CD4-positive, alpha-beta T cell treated with Interleukin-4 for 1 hour (primary cell): ENCODE results near the gene SIRT2.

Source experiments
- DNase-seq, 2 donors: peaks; one replicate each; pipeline ENCODE4 v3.0.0-alpha.2; 2020 to 2022

SIRT2 gene

DNA sequence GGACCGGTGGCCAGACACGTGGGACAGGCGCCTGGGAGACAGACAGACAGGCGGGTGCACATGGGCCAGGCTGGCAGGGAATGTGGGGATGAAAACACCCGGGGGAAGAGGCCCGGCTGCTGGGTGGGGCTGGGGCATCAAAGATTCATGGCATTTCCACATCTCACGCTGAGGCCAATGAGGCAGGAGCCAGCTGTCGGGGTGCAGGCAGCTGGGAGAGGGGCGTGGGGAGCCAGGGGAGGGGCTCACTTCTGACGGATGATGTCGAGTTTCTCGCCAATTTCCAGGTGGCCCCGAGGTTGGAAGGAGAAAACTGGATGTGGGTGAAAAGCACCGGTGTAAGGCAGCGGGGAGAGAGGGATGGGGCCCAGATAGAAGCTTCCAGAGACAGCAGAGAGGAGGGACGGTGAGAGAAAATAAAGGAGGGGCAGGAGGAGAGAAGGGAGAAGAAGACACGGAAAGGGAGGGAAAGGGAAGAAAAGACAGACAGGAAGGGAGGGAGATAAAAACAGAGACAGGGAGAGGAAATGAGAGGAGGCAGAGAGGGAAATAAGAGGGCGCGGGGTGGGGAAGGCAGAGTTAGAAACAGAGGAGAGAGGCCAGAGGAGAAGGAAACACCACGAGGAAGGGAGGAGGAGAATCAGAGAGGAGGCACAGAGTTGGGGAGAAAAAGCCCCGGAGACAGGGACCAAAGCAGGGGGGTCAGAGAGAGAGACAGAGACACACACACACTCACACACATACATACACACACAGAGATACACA, 20.6 kb upstream of the SIRT2 start:
- DNase-seq: no peak

DNA sequence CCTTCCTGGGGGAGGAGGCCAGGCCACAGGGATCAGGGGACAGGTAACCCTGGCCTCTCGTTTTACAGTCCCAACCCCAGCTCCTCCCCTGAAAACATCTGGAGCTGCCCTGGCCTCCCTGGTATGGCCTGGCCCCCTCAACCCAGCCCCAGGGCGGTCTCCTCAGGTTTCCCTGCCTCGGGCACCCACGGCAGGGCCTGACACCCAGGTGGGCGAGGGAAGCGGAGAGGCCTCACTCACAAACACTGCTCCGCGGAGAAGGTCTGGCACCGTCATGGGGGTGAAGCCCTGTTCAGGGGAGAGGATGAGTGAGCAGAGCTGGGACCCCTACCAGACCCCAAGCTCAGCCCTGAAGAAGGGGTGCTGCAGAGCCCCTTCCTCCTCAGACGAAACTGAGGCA, 19.1 kb upstream of the SIRT2 start:
- DNase-seq: no peak

DNA sequence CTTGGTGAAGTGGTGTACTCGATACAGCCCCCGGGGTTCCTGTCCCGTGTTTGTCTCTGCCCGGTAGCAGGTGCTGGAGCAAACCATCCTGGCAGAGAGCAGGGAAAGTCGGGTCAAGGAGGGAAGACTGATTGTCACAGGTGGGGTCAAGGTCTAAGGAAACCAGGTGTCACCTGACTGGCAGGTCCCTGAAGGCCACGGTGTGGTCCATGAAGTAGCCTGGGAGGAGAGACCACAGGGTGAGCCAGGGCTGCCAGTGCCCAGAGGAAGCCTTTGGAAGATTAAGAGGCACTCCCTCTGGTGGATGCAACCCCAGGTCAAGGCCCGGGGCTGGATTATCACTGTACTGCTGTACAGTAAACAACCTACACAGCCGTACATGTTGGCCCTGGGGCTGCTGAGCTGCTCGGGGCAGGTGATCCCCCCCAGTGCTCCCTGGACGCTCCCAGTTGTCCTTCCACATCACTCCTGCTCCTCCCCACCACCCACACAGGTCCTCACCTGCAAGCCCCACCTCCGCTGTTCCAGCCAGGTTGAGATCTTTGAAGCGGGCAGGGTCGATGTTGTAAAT, 18.6 kb upstream of the SIRT2 start:
- no peak for DNase-seq

DNA sequence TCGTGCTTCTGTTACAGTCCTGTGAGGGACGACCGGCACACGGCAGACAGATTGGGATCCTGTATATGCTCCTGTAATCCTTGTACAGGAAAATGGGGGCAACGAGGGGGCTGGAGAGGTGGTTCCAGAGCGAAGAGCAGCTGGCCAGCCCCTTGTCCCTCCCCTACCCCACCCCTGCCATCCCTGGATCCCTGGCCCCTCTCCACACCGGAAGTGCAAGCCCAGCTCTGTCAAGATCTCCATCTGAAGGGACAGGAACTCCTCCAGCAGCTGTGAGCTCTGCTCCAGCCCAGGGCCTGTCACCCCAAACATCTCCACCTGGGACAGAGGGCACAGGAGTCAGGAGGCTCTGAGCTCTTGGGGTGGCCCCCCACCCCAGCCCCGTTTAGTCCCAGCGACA, 18.1 kb upstream of the SIRT2 start:
- DNase-seq: no peak

DNA sequence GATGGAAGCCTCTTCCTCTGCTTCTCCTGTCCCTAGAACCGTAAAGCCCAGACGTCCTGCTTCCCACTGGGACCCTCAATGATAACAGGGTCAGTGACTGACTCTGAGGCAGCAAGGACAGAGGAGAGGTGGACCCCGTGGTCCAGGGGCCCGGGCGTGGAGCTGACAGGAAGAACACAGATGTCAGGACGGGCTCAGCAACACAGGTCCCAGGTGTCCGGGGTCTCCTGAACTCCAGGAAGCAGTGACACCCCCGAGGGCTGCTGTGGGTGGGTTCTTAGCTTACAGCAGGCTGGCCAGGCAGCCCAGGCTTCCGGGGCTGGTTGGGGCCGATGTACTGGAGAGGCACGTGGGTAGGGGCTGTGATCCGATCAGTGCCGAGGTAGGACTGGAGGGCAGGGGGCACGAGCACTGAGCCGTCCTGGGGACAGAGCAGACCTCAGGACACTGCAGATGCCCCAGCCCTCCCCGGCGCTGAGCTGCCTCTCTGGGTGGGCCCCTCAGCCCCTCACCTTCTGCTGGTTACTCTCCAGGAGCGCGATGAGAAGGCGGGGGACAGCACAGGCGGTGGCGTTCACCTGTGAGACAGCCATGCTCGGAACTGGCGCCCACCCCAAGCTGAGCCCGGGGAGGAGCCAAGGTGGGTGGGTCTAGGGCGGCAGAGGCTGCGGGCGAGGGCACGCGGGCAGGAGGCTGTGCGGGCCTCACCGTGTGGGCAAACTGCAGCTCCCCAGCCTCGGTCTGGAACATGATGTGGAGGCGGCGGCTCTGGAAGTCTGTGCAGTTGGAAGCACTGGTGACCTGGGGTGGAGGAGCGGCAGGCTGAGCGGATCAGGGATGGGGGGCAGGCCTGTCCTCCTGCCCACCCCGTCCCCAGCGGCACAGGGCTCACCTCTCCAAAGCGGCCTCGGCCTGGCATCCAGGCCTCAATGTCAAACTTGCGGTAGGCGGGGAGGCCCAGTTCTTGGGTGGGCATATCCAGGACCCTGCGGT, 16.2 kb upstream of the SIRT2 start:
- no peak for DNase-seq

DNA sequence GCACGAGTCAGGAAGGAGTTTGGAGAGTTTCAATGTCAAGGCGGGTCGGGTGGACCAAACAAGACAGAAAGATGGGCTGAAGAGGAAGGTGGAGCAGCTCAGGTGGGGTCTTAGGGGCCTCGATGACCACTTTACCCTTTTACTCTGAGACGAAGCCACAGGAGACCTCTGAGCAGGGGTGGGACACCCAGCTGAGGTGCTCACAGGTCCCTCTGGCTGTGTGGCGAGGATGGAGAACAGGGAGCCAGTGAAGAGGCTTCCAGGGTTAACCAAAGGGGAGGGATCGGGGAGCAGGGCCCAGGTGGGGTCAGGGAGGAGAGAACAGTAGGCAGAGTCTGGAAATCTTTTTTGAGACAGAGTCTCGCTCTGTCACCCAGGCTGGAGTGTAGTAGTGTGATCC, 14.5 kb upstream of the SIRT2 start:
- DNase-seq: no peak

DNA sequence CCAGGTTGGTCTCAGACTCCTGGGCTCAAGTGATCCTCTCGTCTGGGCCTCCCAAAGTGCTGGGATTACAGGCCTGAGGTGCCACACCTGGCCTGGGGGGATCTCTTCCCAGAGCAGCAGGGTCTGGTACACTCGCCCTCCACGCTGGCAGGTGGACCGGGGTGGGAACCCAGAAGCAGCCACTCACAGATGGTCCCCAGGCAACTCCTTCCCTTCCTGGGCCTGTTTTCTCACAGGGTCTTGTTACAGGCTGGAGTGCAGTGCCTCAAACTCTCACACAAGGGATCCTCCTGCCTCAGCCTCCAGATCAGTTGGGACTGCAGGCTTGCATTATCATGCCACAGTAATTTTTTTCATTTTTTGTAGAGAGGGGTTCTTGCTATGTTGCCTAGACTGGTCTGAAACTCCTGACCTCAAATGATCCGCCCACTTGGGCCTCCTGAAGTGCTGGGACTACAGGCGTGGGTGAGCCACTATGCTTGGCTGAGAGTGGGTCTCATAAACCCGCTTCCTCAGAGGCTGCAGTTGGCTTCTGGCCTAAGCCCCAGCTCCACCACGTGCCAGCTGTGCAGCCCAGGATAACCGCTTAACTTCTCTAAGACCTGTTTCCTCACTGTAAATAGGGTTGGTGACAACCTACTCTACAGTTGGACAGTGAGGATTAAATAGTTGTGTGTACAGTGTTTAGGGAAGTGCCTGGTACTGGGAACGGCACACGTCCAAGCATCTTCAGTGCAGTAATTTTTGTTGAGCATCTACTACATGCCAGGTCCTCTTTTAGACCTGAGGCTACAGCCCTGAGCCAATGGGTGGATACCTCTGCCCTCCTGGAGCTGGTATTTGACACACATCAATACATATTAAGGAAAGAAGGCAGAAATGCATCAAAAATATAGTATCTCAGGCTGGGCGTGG, 13.4 kb upstream of the SIRT2 start:
- no peak for DNase-seq

DNA sequence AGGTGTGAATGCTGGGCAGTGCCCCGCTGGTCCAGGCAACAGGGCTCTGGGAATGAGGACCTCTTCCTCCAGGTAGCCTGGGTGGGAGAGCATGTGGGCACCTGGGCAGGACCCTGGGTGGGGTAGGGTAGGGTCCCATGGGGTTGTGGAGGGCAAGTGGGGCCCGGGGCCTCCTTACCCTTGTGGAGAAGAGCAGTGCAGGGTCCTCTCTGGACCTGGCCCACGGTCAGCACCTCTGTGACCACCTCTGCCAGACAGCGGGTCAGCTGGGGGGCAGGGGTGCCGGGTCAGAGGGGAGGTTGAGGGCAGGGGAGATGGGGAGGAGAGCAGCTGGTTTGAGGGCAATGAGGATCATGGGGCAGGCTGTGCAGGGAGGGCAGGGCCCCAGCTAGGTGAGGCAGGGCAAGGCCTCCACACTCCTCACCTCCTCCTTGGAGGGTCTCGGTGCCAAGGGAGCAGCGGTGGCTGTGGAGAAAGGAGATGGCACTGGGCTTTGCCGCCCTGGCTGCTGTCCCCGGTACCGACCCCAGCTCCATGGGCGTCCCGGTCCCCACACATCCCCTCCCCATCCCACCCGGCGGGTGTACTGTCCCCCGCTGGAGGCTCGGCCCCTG, 12.1 kb upstream of the SIRT2 start:
- DNase-seq: no peak

DNA sequence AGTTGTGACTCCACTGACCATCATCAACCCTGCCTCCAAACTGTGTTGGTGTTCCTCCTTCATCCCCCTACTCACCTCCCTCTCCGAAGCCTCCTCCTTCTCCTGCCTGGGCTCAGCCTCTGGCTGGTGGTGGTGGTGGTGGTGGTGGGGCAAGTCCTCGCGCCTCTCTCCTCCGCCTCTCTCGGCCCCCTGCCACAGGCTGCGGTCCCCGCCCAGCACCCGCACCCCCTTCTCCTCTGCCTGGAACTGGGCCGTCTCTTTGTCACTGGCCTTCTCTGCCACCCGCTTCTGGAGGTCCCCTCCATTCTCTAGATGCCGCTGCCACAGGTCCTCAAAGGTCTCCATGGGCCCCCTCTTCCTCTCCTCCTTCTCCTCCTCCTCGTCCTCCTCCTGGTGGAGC, 11.1 kb upstream of the SIRT2 start:
- DNase-seq: no peak

DNA sequence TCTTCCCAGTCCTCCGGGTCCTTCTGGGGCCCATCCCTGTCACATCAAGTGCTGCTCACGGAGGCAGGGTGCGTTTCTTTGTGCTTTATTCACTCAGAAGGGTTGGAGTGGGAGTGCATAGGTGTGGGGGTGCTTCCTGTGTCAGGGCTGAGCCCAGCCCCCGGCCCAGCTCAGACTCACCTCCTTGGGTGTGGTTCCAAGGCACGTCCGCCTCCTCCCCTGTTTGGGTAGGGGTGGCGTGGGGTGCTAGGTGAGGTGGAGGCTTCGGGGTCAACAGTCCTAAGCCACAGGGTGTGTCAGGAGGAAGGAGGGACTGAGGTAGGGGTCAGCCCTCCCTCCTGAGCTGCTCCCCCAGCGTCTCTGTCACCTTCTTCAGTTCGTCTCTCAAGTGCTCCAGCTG, 9.5 kb upstream of the SIRT2 start:
- no peak for DNase-seq

DNA sequence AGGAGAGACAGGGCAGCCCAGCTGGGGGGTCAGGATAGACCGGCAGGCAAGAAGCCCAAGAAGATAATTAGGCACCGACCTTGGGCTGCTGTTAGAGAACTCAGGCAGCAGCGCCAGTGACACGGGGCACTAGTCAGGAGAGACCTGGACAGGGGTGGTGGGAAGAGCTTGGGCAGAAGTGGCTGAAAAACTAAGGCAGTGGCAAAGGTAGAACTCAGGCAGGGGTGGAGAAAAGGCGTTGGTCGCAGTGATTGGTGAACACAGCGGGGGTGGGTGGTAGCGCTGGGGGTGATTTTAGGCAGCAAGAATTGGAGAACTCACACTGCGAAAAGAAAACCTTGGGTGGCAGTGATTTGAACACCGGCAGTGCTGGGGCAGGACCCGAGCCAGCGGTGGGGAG, 8.3 kb upstream of the SIRT2 start:
- no peak for DNase-seq

DNA sequence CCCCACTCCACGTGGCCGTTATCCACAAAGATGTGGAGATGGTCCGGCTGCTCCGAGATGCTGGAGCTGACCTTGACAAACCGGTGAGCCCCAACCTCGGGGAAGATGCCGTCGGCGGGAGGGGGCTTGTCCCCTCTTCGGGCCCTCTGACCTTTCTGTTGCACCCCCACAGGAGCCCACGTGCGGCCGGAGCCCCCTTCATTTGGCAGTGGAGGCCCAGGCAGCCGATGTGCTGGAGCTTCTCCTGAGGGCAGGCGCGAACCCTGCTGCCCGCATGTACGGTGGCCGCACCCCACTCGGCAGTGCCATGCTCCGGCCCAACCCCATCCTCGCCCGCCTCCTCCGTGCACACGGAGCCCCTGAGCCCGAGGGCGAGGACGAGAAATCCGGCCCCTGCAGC, 7.8 kb upstream of the SIRT2 start:
- DNase-seq: no peak

DNA sequence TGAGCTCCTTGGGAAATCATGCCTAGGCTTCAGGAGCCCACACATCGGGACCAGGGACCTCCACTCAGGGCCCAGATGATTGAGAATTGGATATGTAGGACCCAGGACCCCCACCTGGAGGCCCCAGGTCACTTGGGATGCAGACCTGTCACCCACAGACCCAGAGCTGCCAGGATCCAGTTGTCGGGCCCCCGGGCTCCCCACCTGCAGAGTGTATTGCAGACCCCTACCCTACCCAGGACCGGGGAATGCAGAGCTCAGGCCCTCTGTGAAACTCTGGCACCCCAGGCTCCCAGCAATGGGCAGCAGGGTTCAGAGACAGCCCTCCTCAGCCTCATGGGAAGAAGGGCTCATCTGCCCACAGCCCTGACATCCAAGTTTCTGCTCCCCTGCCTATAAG, 6.2 kb upstream of the SIRT2 start:
- DNase-seq: no peak

DNA sequence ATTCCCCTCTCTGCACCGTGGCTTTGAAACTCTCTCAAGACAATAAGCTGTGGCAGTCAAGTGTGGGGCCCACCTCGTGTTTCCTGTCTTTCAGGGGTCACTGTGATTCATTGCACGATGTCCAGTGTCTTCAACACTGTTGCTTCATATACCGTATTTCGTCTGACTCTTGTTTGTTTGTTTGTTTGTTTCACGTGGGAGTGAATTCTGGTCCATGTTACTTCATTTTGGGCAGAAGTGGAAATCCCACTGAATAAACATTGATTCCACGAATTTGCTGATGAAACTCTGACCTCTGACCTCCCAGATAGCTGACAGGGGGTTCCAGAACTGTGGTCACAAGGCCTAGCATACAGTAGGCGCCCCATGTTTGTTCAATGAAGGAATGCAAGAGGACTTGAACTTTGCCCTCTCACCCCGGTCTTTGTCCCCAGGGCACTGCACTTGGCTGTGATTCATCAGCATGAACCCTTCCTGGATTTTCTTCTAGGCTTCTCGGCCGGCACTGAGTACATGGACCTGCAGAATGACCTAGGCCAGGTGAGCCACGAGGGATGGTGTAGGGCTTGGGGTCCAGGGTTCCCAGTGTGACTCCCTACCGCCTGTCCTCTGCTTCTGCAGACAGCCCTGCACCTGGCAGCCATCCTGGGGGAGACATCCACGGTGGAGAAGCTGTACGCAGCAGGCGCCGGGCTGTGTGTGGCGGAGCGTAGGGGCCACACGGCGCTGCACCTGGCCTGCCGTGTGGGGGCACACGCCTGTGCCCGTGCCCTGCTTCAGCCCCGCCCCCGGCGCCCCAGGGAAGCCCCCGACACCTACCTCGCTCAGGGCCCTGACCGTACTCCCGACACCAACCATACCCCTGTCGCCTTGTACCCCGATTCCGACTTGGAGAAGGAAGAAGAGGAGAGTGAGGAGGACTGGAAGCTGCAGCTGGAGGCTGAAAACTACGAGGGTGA, 5.4 kb upstream of the SIRT2 start:
- DNase-seq: no peak

DNA sequence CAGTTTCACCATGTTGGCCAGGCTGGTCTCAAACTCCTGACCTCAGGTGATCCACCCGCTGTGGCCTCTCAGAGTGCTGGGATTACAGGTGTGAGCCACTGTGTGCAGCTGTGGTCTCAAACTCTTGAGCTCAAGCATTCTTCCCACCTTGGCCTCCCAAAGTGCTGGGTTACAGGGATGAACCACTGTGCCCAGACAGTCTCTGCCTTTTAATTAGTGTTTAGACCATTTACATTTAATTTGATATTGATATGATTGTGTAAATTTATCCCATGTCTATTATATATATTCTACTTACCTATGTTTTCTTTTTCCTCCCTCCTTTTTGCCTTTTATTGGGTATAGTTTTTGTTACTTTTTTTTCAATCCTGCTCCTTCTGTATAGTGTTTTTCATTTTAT, 2.3 kb upstream of the SIRT2 start:
- DNase-seq: no peak

DNA sequence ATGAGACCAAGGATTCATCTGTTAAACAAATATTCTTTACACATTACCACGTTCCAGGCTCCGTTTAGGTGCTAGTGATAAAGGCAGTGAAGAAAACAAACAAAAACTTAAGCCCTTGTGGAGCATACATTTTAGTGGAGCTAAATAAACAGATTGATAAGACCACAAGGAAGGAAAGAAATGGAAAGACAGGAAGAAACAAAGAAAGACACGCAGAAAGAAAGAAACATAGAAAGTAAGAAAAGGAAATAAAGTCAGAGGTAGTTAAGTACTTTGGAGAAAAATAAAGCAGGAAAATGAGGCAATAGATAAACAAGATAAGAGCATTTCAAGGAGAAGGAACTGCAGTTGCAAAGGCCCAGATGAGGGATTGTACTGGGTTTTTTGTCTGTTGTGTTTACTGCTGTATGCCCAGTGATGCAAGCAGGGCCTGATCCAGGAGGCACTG, 1.3 kb upstream of the SIRT2 start:
- no peak for DNase-seq

DNA sequence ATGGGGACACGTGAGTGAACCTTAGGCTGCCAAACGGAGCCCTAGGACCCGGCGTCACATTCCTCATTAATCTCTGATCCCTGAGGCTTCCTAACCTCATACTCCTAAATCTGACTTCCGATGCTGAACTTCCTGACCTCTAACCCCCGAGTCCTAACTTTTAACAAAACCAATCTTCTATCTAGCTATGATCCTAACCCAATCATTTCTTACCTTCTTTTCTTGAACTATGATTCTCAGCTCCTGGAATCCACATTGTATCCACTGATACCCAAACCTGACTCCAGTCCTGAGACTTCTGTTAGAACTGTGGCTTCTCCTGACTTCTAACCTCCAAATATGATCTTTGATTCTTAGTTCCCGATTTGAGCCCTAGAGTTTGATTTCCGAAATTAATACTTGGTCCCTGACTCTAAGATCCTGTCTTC, 798 bp upstream of the SIRT2 start:
- DNase-seq: no peak

DNA sequence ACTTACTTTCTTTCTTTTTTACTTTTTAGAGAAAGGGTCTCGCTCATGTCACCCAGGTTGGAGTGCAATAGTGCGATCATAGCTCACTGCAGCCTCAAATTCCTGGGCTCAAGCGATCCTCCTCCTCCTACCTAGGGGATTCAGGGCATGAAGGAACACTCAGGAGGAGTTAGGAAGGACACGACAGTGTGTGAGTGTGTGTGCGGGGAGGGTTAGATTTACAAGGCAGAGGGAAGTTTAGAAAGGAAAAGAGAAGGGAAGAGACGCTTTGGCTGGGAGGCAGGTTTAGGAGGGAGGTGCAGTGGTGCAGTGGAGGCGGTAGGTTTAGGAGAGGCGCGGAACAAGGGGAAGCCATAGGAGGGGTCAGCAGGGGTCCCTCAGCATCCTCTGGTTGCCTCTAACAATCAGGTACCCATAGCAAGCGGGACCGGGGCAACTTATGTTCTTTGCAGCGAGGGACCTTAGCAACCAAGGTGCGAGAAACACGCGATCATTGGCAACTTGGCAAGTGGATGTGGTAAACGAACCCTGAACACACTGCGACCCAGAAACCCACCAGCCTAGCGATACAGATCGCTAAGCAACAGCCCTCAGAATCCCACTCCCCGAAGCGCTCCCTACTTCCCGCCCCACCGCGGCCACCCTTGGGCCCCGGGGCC, 501 bp downstream of the SIRT2 start:
- no peak for DNase-seq

DNA sequence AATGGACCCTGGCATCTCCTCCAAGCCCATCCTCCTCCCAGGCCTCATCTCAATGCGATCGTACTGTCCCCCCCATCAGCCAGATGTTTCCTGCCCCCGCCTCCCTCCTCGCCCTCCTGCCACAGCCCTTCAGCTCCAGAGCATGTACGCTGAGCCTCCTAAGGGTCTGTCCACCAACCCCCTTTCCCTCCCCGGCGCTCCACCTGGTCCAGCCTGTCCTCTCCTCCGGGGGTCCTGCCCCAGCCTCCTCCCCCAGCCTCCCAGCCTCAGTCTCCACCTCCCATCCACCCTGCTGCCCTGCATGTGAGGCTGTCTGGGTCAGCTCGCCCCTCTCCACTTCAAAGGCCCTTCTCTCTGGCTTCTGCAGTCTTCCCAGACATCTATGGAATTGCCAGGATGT, 4.5 kb downstream of the SIRT2 start:
- no peak for DNase-seq

DNA sequence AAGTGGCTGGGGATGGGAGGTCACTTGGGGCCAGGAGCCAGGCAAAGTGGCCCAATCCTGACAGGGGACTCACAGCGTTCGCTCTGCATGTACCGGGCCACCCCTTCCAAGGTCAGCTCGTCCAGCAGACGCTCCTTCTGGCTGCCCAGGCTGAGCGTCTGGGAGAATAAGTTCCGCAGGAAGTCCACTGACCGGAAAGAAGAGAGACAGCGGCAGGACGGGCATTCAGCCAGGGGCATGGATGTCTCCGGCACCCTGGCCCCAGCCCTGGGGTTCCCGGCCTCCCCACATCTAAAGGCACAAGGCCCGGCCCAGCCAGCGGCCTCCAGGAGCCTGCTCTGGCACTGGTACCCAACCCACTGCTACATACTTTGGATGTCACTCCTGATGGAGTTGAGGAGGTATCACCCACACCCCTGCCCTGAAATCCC, 6.1 kb downstream of the SIRT2 start:
- no peak for DNase-seq
